HG02571 (cell line): ENCODE measurements around the gene SAMHD1.
"Not testable (repeated sequence)": the region's sequence is repeated elsewhere in the genome, so short reads cannot be mapped to it uniquely, and the experiment has no call there.

ENCODE experiments used
- ATAC-seq: cut with Tn5 transposase; IDR thresholded peaks from one replicate; pipeline ENCODE4 v1.9.1; 2021; ENCODE audit warnings: mild to moderate bottlenecking, moderate library complexity; ENCODE audit not compliant: unreplicated experiment

The SAMHD1 gene

DNA sequence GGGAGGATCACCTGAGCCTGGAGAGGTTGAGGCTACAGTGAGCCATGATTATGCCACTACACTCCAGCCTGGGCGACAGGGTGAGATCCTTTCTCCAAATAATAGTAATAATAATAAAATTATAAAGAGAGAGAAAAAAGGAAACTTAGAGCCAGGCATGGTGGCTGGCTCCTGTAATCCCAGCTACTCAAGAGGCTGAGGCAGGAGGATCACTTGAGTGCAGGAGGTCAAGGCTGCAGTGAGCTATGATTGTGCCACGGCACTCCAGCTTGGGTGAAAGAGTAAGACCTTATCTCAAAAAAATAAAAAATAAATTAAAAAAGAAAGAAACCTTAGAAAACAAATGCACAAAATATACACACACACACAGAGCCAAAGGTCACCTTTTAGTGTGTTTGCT is 5.2 kb upstream of the SAMHD1 start:
- ATAC-seq, result no peak

DNA sequence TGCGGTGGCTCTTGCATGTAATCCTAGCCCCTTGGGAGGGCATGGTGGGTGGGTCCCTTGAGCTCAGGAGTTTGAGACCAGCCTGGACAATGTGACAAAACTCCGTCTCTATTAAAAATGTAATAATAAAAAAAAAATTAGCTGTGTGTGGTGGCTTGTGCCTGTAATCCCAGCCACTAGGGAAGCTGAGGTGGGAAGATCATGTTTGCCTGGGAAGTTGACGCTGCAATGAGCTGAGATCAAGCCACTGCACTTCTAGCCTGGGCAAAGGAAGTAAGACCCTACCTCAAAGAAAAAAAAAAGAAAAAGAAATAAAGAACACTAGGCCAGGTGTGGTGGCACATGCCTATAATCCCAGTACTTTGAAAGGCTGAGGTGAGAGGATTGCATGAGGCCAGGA is 4.5 kb upstream of the SAMHD1 start:
- no peak for ATAC-seq

DNA sequence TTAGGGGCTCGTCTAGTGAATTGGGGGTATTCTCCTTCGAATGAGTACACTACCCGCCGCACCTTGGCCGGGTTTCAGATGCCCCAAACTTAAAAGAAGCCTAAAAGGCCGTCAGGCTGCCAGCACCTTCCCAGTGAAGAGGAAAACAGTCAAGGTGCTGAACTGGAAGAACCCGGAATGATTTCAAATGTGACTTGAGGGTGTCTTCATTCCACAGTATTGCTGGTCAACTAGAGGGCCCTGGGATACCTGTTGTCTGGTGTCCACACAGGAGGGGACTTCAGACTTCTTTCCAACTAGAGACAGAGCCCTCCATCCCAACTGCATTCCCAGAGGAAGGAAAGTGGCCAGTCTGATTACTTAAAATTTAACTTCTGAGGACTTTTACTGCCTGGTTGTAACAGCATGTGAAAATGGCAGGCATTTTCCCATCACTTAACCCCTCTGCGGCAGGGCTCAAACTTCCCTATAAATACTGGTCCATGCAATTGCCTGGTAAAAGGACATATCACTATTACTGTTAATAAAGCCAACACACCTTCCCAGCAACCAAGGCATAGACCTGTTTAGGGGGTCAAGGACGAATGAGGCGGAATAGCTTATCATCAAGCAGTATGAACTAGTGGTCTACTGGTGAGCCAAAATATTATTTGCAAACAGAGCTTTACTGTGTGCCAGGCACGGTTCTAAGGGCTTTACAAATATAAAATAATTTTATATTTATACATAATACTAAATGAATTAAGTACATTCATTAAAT is 651 bp upstream of the SAMHD1 start:
- no peak for ATAC-seq

DNA sequence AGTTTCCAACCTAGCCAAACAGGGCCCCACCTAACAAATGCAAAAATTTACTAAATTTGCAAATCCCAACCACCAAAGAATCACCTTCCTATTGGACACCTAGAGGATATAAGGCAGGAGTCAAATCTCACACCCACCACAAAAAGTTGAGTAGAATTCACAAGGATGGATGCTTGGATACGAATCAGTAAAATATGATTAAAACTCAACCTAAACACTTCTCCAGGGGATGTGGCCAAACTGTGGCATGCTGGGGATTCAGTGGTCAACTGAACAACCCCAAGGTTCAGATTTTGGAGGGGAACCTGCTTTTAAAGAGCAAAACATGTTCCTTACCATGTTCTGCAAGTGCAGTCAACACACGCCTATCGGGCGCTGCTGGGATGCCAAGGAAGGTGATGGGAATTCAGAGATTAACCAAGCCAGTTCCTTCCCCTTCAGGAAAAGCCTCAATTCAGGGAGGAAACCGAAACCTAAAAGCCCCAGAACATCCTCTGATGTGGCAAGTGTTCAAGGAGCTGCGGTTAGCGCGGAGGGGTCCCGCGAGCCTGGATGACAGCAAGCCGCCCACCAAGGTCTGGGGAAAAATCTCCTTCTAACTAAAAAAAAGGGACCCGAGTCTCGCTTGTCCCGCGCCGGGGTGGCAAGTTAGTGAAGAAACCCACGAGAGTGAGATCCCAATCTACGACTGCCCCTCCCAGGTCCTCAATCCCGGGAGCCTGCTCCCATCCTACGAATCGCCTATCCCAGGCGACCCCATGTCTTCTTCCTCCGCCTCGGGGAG is 902 bp downstream of the SAMHD1 start:
- no peak for ATAC-seq

DNA sequence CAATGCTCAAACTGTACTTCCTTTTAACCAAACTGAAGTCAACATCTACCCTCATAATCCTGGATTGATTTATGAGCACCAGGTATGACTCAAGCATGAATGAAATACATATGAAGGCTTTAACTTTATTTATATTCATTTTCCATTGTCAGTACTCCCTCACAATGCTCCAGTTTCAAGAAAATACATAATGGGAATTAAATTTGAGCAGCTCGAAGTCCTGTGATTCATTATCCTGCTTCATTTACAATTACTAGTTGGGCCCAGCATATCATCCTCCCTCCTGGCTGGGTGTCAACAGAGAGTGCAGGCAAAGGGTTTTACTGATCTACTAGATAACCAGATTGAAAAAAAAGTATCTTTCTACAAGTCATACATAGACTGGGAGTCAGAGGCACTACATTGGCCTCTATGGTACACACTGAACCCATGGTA is 10.1 kb downstream of the SAMHD1 start:
- ATAC-seq, result no peak

DNA sequence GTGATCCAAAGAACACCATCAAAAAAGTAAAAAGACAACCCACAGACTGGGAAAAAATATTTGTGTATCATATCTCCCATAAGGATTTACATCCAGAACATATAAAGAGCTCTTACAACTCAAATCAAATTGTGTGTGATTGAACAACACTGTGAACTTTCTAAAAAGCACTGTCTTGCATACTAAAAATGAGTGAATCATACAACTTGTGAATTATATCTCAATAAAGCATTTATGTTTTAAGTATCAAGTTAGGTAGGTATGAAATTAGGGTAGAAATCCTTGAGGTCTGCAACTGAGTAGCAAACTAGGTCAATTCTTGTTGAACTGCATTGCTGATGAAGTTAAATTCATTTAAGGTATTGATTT is 14.1 kb downstream of the SAMHD1 start:
- ATAC-seq, result no peak

DNA sequence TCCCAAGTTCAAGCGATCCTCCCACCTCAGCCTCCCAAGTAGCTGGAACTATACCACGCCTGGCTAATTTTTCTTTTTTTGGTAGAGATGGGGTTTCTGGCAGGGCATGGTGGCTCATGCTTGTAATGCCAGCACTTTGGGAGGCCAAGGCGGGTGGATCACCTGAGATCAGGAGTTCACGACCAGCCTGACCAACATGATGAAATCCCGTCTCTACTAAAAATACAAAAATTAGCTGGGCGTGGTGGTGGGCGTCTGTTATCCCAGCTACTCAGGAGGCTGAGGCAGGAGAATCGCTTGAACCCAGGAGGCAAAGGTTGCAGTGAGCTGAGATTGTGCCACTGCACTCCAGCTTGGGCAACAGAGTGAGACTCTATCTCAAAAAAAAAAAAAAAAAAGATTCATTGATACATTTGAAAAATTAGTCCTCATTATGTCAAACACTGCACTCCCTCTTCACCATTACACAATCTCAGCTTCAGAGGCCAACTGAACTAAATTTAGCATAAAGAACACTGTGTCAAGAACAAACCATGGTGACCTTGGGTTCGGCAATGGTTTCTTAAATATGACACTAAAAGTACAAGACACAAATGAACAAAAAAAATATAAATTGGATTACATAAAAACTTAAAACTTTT is 14.6 kb downstream of the SAMHD1 start:
- ATAC-seq, result not testable (repeated sequence)

DNA sequence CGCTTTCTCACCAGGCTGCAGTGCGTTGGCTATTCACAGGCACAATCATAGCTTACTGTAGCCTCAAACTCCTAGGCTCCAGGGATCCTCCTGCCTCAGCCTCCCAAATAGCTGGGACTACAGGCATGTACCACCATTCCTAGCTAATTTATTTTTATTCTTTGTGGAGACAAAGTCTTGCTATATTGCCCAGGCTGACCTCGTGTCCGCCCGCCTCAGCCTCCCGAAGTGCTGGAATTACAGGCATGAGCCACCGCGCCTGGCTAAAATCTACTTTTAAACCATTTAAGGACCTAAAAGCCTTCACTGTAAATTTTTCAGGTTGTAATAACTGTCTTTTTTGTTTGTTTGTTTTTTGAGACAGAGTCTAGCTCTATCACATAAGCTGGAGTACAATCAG is 15.2 kb downstream of the SAMHD1 start:
- ATAC-seq, result no peak

DNA sequence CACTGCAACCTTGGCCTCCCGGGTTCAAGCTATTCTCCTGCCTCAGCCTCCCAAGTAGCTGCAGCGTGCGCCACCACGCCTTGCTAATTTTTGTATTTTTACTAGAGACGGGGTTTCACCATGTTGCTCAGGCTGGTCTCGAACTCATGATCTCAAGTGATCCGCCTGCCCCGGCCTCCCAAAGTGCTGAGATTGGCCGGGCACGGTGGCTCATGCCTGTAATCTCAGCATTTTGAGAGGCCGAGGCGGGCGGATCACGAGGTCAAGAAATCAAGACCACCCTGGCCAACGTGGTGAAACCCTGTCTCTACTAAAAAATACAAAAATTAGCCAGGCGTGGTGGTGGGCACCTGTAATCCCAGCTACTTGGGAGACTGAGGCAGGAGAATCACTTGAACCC is 17.9 kb downstream of the SAMHD1 start:
- not testable (repeated sequence) for ATAC-seq

DNA sequence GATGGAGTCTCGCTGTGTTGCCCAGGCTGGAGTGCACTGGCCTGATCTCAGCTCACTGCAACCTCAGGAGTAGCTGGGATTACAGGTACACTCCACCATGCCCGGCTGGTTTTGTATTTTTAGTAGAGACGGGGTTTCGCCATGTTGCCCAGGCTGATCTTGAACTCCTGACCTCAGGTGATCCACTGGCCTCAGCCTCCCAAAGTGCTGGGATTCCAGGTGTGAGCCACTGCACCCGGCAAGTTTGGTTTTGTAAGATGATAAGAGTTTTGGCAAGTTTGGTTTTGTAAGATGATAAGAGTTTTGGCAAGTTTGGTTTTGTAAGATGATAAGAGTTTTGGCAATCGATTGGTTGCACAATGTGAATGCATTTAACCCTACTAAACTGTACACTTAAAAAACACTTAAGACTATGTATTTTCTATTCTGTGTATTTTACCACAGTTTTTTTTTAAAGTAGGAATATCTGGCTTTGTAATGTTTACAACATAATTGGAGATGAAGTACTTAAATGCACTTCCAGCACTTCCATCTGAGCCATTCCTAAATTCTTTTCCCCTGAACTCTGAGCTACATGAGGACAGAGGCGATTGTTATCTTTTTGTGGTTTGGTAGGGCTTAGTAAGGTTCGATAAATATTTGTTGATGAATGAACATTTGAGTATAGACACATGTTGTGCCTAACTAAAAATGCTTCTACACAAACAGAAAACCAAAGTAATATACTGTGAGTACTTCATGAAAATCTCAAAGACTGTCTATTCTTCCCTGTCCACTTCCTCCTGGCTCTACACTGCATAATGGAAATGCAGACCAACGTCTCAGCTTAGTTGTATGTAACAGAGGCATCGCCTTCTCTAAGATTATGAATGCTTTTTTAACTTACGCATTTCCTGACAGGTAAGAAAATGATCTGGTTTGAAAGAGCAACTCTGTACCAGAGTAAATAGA is 18.8 kb downstream of the SAMHD1 start:
- ATAC-seq, result no peak

DNA sequence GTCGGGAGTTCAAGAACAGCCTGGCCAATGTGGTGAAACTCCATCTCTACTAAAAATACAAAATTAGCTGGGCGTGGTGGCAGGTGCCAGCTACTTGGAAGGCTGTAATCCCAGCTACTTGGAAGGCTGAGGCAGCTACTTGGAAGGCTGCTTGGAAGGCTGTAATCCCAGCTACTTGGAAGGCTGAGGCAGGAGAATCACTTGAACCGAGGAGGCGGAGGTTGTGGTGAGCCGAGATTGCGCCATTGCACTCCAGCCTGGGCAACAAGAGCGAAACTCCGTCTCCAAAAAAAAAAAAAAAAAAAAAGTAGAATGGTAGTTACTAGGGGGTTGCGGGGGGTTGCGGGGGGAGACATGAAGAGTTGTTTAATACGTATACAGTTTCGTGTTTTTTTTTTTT is 19.4 kb downstream of the SAMHD1 start:
- not testable (repeated sequence) for ATAC-seq

DNA sequence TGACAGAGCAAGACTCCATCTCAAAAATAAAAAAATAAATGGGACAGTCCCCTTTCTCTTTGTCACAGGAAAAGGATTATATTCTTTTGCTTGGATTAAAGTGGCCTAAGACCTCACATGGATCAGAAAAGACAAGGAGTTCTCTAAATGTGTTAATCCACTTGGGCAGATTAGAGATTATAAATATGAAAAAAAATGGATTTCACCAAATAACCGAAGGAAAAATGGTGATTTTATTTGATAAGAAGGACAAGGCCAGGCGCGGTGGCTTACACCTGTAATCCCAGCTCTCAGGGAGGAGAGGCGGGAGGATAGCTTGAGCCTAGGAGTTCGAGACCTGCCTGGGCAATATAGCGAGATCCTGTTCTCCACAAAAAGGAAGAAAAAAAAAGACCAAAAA is 21.8 kb downstream of the SAMHD1 start:
- no peak for ATAC-seq

DNA sequence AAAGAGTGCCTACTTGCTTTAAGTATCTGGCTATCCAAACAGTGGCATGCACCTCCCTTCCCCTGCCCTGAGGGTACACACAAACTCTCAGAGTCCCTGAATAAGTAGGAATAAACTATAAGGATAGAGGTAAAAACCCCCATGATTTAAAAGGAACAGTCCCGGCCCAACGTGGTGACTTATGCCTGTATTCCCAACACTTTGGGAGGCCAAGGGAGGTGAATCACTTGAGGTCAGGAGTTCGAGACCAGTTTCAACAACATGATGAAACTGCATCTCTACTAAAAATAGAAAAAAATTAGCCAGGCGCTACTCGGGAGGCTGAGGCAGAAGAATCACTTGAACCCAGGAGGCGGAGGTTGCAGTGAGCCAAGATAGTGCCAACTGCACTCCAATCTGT is 22.2 kb downstream of the SAMHD1 start:
- ATAC-seq, result no peak

DNA sequence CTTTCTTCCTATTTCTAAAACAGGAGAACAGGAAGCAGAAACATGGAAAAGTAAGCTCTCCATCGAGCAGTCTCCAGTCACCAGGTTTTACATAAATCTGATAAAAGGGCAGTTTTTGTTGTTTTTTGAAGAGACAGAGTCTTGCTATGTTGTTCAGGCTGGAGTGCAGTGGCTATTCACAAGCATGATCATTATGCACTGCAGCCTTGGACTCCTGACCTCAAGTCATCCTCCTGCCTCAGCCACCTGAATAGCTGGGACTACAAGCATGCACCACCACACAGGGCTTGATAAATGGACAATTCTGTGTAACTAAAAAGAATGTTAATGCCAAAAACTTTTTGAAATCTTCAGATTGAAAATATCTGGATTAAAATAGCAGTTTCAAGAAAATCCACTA is 23.8 kb downstream of the SAMHD1 start:
- no peak for ATAC-seq

DNA sequence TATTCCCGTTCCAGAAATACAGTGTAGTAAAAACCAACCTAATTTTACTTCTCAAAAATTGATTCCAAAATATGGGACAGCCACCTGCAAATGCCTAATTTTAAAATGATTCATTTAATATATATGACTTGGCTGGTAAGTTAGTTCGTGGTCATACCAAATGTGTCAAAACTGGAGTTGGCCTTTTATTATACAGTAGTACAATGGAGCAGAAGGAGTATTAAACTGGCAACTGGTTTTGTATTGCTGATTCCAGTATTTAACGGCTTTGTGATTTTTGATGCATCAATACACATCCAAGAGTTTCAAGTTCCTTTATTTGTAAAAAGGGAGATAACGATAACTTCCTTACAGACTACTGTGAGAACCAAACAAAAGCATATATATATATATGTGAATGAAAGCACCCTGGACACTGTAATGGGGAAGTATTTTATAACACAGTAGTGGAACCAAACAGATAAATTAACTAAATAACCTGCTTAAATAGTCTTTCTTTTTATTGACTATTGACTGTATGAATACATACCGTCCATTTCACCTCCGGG is 24.8 kb downstream of the SAMHD1 start:
- ATAC-seq, result no peak

DNA sequence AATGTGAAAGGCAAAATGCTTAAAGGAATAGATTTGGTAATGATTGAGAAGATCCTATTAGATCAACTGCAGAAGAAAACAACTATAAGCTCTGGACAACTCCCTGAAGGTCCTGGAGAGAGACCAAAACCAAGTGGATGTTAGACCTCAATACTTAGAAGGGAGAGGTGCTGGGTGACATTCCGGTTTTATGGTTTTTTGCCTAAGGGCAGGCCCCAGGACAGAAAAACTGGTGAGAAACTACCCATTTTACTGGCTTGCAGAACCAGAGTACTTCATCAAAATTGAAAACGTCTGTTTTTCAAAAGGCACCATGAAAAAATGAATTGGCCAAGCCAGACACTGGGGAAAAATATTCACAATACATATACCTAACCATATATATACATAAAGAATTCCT is 26.3 kb downstream of the SAMHD1 start:
- ATAC-seq, result no peak

DNA sequence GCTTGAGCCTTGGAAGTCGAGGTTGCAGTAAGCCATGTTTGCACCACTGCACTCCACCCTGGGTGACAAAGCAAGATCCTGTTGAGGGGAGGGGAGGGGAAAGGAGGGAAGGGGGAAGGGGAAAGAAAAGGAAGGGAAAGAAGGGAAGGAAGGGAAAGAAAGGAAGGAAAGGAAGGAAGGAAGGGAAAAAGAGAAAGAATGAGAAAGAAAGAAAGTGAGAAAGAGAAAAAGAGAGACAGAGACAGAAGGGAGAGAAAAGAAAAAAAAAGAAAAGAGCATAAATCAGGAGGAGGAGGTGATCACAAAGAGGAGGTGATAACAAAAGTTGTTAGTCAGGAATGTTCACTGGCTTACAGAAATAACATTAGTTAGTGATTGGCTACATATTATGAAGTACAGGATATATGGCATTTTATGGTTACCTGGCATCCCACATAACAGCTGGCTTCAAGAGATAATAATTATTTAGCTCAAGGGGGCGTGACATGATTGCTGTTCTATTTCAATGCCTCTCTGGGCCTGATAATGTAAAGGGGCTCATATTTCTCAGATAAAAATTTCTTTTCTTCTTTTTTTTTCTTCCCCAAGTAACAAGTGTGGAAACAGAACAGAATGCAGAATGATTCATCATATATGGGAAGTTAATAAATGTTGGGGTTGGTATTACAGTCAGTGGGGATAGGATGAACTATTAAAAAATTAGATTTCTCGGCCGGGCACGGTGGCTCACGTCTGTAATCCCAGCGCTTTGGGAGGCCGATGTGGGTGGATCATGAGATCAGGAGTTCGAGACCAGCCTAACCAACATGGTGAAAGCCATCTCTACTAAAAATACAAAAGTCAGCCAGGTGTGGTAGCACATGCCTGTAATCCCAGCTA is 27.1 kb downstream of the SAMHD1 start:
- no peak for ATAC-seq

DNA sequence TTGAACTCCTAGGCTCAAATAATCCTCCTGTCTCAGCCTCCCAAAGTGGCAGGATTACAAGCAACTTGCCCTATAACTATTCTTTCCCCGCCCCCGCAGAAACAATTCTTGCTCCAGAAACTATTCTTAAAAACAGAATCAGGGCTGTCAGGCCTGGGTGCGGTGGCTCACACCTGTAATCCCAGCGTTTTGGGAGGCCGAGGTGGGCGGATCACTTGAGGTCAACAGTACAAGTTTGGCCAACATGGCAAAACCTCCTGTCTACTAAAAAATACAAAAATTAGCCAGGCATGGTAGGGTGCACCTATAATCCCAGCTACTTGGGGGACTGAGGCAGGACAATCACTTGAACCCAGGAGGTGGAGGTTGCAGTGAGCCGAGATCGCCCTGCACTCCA is 31.2 kb downstream of the SAMHD1 start:
- no peak for ATAC-seq

DNA sequence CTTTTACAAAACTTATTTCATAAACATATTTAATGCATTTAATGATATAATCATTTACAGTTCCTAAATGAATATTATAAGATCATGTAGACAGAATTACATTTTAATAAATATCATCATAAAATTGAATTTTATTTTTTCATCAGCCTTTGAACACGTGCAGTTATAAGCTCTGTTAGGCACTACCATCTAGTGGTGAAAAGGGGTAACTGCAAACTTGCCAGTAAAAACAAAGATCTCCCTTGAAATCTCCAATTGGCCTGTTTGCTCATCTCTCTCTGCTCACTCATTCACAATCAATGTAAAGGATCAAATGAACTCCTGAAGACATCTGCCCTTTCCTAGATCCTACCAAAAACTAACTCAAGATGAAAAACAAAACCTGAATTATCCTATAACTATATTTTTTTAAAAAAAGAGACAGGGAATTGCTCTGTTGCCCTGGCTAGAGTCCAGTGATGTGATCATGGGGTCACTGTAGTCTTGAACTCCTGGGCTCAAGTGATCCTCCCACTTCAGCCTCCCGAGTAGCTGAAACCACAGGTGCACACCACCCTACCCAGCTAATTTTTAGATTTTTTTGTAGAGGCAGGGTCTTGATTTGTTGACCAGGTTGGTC is 31.7 kb downstream of the SAMHD1 start:
- ATAC-seq, result no peak
